Frontal cortex (tissue), 4 donors: ENCODE data around the gene FRMD8. TPM values are rescaled to one million over a fixed set of nuclear protein-coding genes. Genes with fewer than 3 reads are reported as not detected.

ENCODE experiments used
- DNase-seq, 2 donors: peaks; one replicate each; pipeline ENCODE4 v3.0.0; 2012; ENCODE audit warnings: low spot score in 2 of 2
- FAIRE-seq: peaks from 2 replicates; lab custom pipeline; 2012; peaks lifted over from hg19 to GRCh38; lab: Jason Lieb, UNC
- total RNA-seq: library from RNA; depleted of rRNA; stranded (reverse); fragments of >200 nt; gene quantifications from one replicate; pipeline ENCODE4 v1.2.3, GENCODE V29; 2014
- donor health status: control.
- donor health status: control.
- donor health status: control.

FRMD8 gene
- 8.2 TPM for total RNA-seq

GRCh38 chr11:65386307-65387140 is at the start of gene FRMD8:
Gene FRMD8 (plus strand): TSS chr11:65386637. CDS start chr11:65387037, 400 bp downstream.
- FAIRE-seq (no peak), DNase-seq (peak; percentile 95 to 97)

GRCh38 chr11:65338676-65339075 is 47.8 kb upstream of the FRMD8 start:
- DNase-seq, result no peak
- no peak for FAIRE-seq

- DNase-seq (no peak), FAIRE-seq (no peak)
Measured at GRCh38 chr11:65340226-65340625, 46.2 kb upstream of the FRMD8 start.

GRCh38 chr11:65341856-65342255 is 44.6 kb upstream of the FRMD8 start:
- FAIRE-seq, result no peak

GRCh38 chr11:65351511-65351910 is 34.9 kb upstream of the FRMD8 start:
- no peak for DNase-seq
- FAIRE-seq, result no peak

More at GRCh38 chr11:65341856-65342255, 44.6 kb upstream of the FRMD8 start:
- no peak for DNase-seq

GRCh38 chr11:65352783-65353182 is 33.7 kb upstream of the FRMD8 start:
- no peak for DNase-seq
- FAIRE-seq, result peak; percentile 52

- no peak for FAIRE-seq
Measured at GRCh38 chr11:65353376-65353775, 33.1 kb upstream of the FRMD8 start.

GRCh38 chr11:65353900-65354264 is 32.6 kb upstream of the FRMD8 start:
- FAIRE-seq (no peak), DNase-seq (no peak)

More at GRCh38 chr11:65353376-65353775, 33.1 kb upstream of the FRMD8 start:
- no peak for DNase-seq

- no peak for FAIRE-seq
Measured at GRCh38 chr11:65354265-65355012, 32.0 kb upstream of the FRMD8 start, which contains the start of gene TIGD3. Gene TIGD3 (plus strand): TSS chr11:65354751. CDS start chr11:65355809, 1,058 bp downstream.

GRCh38 chr11:65355013-65355775 is 31.2 kb upstream of the FRMD8 start:
- FAIRE-seq, result no peak

More at GRCh38 chr11:65354265-65355012, 32.0 kb upstream of the FRMD8 start, which contains the start of gene TIGD3:
- peak; percentile 98 to 99 for DNase-seq

GRCh38 chr11:65355776-65356393 is 30.6 kb upstream of the FRMD8 start:
- FAIRE-seq, result no peak
- DNase-seq, result no peak

More at GRCh38 chr11:65355013-65355775, 31.2 kb upstream of the FRMD8 start:
- peak; percentile 52 to 65 for DNase-seq

GRCh38 chr11:65356394-65356972 is 30.0 kb upstream of the FRMD8 start:
- FAIRE-seq (no peak), DNase-seq (no peak)

GRCh38 chr11:65357856-65358356 is 28.5 kb upstream of the FRMD8 start:
- DNase-seq (no peak), FAIRE-seq (no peak)

- no peak for DNase-seq
- FAIRE-seq, result no peak
Measured at GRCh38 chr11:65362320-65362931, 24.0 kb upstream of the FRMD8 start.

- DNase-seq (no peak), FAIRE-seq (no peak)
Measured at GRCh38 chr11:65362966-65363365, 23.5 kb upstream of the FRMD8 start.

GRCh38 chr11:65363770-65364169 is 22.7 kb upstream of the FRMD8 start:
- no peak for FAIRE-seq
- no peak for DNase-seq

GRCh38 chr11:65366340-65366773 is 20.1 kb upstream of the FRMD8 start:
- FAIRE-seq, result no peak
- DNase-seq, result peak; percentile 79 to 89

GRCh38 chr11:65370659-65371049 is 15.8 kb upstream of the FRMD8 start:
- DNase-seq, result no peak
- no peak for FAIRE-seq
